GM18858 (cell line): ENCODE data around the gene HOXA3.

ENCODE experiments used
- ATAC-seq: cut with Tn5 transposase; IDR thresholded peaks from one replicate; pipeline ENCODE4 v1.9.1; 2021; ENCODE audit not compliant: unreplicated experiment

Gene HOXA3

DNA sequence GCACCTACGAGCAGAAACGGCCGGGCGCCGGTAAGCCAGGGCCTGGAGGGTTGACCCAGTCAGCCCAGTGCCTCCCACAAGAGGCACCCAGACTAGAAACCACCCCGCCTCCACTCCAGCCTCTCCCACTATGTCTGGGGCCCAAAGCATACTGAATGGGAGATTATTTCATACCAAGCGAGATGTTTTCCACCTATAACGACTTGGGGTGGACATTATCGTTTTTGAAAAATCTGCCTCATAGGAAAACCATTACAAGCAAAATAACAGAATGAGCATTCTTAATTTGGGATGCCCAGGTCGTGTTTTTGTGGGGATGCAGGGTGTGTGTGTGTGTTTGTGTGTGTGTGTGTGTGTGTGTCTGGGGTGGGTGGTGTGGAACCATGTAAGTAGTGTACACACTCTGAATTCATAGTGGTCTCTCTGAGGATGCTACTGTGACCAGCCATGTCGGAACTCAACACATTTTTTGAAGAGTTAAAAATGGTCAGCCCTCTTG lies 6.4 kb downstream of the HOXA3 start:
- no peak for ATAC-seq

DNA sequence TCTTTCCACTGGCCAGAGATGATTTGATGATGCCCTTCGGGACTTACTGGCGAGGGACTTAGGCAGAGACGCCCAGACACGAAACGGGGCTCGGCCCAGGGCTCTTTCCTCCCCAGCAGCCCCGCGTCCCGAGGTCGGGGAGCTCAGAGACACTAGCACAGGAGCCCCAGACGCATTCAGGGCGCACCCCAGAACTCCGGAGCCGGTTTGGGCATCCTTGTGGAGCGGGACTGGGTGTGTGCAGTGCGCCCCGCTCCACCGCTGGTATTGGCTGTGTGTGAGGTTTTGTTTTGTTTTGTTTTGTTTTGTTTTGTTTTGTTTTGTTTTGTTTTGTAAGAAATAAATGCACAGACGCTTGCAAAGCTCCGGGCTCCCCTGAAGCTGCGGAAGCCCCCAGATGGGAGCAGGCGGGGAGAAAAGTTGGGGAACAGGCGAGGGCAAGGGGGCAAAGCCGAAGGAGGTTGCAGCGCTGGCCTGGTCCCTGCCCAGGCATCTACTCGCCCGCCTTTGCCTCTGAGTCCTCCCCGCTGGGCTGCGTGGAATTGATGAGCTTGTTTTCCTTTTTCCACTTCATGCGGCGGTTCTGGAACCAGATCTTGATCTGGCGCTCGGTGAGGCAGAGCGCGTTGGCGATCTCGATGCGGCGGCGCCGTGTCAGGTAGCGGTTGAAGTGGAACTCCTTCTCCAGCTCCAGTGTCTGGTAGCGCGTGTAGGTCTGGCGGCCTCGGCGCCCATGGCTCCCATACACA lies 7.0 kb downstream of the HOXA3 start:
- no peak for ATAC-seq

DNA sequence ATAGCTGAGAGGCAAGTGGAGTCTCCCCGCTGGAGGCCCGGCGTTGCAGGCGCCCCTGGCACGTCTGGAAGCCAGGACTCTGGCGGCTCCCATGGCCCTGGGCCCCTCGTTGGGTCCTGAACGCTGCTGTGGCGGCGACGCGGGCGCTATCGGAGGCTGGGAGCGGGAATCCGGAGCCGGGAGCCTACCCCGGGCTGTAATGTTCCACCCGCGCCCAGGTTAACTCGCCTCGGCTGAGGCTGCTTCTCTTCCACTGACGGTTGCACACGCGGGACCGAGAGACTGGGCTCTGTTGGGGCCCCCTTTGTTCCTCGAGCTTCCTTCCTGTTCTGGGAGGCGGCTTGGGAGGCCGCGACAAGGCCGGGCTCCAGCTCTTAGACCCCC lies 7.6 kb downstream of the HOXA3 start:
- ATAC-seq, result no peak

DNA sequence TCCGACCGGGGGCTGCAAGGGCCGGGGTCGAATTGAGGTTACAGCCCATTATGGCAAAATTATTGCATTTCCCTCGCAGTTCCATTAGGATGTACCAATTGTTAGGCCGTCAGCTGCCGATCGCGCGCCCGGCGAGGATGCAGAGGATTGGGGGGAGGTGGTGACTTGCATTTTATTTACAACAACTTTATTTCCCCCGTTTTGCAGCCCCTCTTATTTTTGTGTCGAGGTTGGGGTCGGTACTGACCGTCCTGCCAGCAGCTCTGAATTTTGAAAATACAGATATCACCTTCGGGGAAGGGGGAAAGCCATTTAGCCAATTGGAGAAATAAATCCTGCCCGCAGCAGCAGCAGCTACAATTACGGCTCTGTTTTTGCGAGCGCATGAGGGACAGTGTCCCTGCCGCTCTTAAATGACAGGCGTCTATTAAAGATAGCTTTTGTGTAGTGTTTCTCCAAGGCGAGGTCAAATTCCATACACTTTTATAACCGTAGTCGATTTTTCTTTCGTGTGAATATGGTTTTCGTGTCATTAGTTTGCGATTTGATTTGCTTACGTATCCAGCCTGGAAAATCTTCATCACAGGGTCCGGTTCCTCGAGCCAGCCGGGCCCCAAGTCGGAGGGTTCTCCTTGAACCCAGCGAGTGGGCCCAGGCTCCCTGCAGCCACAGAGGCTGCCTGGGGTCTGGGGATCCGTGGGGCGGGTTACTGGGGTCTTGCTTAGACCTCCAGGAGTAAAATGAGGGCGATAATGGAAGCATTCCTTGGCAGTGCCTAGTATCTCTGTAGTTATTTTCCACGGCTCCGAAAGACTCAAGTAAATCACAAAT lies 8.2 kb downstream of the HOXA3 start:
- no peak for ATAC-seq

DNA sequence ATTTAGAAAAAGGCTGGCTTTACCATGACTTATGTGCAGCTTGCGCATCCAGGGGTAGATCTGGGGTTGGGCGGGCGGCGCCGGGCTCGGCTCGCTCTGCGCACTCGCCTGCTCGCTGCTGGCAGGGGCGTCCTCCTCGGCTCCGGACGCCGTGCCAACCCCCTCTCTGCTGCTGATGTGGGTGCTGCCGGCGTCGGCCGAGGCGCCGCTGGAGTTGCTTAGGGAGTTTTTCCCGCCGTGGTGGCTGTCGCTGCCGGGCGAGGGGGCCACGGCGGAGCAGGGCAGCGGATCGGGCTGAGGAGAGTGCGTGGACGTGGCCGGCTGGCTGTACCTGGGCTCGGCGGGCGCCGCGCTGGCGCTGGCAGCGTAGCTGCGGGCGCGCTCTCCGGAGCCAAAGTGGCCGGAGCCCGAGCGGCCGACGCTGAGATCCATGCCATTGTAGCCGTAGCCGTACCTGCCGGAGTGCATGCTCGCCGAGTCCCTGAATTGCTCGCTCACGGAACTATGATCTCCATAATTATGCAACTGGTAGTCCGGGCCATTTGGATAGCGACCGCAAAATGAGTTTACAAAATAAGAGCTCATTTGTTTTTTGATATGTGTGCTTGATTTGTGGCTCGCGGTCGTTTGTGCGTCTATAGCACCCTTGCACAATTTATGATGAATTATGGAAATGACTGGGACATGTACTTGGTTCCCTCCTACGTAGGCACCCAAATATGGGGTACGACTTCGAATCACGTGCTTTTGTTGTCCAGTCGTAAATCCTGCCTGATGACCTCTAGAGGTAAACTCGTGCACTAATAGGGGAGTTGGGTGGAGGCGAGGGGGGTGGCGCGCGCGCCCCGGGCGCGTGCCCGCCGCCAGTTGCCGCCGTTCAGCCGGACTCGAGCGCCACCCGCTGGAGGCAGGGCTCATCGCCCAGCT lies 9.1 kb downstream of the HOXA3 start, which contains the start of gene HOXA5:
Gene HOXA5 (minus strand): TSS at position 659 of the 927 bp plus-strand sequence. CDS start 74 bp downstream, at position 585.
- ATAC-seq, result no peak

DNA sequence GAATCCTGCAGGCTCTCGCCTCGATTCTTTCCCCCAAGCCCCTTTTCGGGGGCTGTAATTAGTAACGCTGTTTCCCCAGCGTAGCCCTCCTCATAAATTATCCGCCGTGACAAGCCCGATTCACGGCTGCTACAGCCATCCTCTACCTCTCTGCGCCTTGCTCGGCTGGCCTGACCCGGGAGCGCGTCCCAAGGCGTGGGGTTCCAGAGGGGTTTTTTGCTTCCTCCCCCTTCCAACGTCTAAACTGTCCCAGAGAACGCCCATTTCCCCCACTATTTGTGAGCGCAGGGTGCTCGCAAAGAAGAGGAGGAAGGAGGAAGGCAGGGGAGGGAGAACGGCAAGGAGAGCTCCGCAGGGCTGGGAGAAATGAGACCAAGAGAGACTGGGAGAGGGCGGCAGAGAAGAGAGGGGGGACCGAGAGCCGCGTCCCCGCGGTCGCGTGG lies 9.8 kb downstream of the HOXA3 start:
- ATAC-seq, result no peak

DNA sequence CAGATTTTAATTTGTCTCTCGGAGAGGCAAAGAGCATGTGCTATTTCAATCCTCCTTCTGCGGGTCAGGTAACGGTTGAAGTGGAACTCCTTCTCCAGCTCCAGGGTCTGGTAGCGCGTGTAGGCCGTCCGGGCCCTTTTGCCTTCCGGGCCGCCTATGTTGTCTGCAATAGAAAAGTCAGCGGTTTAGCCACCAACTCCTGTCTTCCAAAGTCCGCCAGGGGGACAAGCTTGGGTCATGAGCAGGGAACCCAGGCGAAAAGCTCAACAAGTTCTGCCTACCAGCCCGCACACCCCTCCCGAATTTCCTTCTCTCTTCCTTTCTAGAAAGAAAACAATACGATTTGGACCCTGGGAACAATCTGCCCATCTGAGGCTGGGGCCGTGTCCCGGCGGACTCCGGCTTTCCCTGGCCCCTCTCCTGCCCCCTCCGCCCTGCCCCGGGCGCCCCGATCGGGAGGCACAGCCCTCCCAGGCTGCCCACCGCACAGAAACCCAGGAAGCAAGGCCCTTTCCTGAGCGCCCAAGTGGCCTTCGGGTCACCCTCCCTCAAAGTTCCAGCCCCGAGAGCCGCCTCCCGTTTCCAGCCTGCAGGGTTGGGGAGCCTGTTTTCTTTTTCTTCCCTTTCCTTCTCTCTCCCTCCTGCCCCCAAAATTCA lies 10.3 kb downstream of the HOXA3 start:
- ATAC-seq, result no peak

DNA sequence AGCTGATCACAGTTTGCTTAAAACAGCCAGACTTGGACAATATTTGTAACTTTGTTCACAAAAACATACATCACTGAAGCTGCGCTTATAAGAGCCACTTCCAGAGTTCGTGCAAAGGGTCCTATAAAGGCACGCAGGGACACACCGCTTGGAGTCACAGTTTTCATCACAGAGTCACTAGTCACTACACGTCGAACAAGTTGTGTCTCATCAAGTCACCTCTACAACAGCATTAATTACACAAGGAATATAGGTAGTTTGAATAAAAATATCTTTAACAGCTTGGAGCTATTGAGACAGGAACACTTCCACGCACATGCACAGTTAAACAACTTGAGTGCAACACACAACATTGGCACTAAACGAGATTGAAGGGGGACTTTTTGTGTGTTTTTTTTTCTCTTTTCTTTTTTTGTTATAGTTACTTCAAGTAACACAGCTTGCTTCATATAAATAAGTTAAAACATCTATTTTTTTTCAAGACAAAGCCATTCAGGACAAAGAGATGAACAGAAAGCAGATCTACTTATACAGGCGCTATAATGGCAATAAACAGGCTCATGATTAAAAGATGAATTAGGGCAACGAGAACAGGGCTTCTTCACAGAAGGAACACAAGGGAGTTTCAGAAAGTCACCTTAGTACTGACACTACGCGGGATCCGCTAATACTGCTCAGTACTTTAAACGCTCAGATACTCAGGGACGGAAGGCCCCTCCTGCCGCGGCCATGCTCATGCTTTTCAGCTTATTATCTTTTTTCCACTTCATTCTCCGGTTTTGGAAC lies 11.1 kb downstream of the HOXA3 start:
- no peak for ATAC-seq

DNA sequence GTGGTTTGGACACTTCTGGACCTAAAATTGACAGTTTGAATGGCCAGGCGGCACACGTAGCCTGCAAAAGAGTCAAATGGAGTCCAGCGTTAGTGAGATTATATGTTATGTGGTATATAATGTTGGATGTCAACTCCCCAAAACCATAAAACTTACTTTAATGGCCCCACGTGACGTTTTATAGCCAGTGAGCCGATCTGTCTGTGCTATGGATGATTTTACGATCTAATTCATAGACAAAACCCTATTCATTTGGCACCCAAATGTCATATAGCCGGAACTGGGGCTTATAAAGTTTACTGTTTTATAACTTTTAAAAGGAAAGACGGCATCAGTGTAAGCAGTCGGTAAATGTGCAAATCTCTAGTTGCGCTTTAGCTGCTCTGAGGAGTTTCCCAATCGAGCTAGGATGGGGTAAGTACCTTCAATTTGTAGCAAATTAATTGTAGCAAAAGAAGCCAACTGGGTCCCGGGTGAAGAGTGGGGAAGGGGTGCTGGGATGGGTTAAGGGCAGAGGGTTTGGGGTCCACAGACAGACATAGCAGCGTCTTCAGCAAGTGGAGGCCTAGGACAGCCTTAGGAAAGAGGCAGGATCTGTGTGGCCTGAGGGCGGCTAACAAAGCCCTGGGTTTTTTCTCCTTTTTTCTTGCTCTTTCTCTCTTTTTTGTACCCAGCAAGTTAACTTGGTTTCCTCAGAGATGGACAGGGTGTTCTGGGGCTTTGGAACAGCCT lies 12.1 kb downstream of the HOXA3 start:
- ATAC-seq, result no peak

DNA sequence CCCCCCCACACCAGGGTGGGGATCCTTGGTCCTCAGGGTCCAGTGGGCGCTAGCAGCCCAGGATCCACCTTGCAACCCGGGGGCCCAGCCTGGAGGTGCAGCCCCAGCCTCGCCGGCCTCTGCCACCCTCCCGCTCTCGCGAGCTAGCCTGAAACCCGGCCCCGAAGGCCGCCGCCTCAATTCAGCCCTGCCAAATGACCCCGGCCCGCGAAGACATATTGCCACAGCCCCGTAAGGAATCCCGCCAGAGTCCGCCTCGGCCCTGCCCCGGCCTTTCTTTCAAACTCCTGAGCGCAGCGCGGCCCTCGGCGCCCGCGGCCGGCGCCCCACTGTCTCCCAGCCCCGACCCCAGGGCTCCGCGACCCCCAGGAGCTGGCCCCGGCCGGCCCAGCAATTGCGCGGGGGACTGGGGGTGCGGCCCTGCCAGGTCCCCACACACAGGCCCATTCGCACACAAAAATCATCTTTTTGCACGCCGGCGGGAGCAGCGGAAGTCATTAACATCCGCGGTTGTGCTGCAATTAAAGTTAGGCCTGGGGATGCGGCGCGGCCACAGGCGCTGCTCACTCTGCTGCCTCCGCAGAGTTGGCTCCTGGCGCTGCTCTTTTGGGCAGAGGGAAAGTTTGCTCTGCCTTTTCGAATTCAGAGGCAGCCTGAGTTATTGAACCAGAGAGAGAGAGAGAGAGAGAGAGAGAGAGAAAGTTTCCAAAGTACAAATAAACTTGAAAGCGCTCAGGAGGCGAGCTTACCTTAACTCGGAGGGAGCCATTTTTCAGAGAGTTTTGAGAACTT lies 12.9 kb downstream of the HOXA3 start:
- ATAC-seq, result no peak

DNA sequence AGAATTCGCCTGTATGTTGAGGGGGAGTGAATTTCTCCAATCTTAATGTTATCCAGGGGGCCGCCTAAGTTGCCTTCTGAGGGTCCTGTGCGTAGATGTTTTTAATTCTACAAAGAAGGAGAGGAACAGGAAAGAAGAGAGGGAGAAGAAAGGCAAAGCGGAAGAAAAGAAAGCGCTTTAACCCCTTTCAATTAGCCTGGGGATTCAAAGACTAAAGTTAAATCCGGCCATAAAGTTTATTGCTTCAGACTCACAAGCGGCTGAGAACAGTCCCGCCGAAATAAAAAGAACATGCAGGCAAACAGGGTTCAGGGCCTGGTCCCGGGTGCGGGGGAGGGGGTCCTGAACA lies 13.4 kb downstream of the HOXA3 start:
- no peak for ATAC-seq

DNA sequence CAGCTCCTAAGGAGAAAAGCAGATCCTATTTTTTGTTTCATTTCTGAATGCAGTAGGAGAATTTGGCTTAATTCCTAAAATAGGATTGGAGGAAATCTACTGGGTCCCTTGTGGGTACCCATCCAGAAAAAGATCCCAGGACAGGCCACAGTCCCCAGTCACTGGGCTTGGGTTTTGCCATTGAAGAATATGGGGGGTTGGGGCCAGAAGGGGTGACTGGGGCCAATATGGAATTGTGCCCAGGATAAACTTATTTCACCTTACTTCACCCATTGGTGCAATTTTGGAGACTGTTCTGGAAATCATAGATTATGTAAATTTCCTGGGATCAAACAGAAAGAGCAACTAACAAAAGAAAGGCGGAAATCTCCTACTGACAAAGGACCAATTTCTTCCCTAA lies 13.9 kb downstream of the HOXA3 start:
- ATAC-seq, result no peak

DNA sequence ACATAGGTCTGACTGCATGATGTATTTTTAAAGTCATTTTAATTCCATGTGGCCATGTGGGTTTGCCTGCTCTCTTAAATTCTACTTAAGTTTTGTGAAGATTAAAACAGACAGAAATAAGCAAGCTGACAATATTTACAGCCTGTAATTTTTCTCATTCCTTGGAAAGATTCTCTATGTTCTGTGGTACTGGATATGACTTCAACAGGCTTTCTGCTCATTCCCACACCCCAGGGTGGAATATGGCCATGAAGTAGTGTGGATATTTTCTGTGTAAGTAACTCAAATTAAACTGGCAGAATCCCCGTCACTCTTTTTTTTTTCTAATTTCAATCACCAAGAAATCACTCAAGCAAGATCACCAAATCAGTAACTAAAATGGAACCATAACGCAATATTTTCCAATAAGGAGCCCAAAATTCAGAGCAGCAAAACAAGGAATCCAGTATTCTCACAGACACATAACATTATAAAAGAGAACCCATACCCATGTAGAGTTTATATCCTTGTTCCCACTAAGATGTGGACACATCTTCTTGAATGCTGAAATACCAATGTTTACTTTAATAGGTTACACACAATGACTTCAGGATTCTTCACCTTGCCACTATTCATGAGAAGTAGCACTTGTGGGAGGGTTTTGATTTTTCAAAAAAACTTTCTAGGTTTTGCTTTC lies 14.6 kb downstream of the HOXA3 start:
- ATAC-seq, result no peak

DNA sequence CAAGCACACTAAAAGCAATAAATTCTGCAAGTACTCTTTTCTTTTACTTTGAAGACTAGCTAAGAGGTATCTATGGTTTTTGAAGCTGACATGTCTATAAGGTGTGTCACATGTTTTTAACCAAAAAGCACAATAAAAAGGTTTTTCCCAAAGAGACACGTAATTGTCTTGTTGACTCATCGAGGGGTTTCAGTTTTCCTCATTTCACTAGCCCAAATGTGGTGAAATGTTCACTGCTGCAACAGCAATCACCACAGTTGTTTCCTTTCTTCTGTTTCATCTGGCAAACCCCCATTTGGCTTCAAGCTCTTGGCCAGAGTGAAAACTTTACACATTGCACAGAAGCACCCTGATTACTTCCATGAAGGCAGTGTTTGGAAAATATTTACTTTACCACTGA lies 18.0 kb downstream of the HOXA3 start:
- no peak for ATAC-seq

DNA sequence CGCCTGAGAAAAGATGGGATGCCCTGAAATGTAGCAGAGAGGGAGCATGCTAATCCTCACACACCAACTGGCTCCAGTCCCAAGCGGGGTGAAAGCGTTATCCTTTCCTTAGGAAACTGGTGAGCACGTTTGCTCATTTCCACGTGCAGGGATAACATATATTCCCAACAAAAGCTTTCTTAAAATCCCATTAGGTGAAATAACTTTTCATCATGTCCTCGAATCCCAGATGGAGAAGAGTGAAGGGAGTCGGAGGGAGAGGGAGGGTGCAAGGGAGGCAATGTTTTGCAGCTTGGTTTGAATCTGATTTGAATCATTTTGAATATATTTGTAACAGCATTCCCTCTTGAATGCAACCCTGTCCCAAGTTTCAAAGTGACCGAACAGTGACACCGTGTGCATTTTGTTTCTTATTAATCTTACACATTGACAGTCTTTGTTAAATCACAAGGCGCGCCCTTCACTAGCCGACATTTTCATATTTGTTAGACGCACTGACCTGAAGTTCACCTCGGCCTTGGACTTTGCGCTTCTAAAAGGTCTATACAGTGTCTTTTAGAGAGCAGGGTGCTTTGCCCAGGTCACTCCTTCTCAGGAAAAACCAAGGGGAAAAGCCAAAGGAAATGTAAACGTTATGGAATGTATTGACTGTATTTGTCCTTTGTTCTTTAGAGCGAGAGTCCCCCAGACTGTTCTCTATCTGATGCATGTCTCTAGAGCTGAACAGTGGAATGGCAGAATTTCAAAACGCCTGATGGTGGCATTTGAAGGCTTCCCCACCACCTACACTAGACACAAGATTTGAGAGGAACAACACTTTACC lies 18.8 kb downstream of the HOXA3 start:
- no peak for ATAC-seq

DNA sequence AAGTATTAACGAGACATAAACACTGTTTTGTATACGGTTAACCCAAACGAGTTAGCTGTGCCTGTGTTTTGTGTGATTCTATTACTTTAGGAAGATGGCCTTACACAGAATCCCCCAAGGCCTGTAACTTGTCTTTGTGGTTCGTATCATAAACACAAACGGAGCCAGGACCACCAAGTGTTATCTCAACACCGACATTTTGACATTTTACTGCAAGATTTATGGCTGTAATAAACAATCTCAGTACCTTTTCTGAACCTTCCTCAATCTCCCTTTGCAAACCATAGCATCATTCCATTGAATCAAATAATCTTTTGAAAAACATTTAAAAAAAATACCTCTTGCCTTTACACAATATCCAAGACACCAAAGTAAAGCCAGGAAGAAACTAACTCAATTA lies 19.4 kb downstream of the HOXA3 start:
- no peak for ATAC-seq

DNA sequence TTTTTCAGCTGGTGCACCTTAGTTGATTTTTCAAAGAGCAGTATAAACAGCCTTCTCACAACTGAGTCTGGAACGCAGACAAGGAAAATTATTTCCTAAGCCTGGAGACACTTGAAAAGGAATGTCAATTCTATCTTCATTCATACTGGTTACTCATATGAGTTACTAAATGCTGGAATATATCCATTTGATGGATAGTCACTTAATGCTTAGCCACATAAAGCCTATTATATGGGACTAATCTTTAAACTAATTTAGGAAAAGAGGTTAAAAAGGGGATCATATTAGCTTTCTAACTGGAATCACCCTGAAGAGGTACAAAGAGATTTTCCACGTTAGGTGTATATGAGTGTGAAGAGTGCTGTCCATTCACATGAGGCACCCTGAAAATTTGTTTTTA lies 20.2 kb downstream of the HOXA3 start:
- no peak for ATAC-seq
